ENCODE results near the gene CHM. TPM values are rescaled to one million over a fixed set of nuclear protein-coding genes. Genes with fewer than 3 reads are reported as not detected.
"Not testable (repeated sequence)": the region's sequence is repeated elsewhere in the genome, so short reads cannot be mapped to it uniquely, and the experiment has no call there.

Gene CHM
- total RNA-seq, 4 donors from 2014 or later = 6.2 to 23.2 (median 10.3) TPM

DNA sequence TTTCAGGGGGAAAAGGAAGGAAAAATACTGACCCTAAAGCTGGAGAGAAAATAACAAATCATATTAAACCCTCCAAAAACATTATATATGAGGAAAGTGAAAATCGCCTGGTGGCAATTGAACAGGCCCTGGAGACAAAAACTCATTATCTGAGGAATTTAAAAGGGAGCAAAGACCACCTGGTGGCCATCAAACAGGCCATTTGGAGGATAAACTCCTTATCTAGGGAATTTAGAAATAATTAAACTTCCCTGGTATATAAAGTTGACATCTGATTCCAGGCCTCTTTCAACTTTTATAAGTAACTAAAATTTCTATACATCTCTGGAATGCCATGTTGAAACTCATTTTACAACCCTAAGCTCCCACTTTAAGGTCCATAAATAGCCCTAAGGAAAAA lies 35.2 kb downstream of the CHM start:
- Histone ChIP-seq H3K27ac (no peak overlapping the region), H3K36me3 (no peaks in the 10 kb centered on the region), H3K4me3 (no peak overlapping the region), H3K27me3 (no peaks in the 10 kb centered on the region), H3K9me3 (no peaks in the 10 kb centered on the region), H3K4me1 (no peaks in the 10 kb centered on the region)
- TF ChIP-seq POLR2A (IDR thresholded peaks at IDR 0.05) = no peak
- TF ChIP-seq, protein P1, sequence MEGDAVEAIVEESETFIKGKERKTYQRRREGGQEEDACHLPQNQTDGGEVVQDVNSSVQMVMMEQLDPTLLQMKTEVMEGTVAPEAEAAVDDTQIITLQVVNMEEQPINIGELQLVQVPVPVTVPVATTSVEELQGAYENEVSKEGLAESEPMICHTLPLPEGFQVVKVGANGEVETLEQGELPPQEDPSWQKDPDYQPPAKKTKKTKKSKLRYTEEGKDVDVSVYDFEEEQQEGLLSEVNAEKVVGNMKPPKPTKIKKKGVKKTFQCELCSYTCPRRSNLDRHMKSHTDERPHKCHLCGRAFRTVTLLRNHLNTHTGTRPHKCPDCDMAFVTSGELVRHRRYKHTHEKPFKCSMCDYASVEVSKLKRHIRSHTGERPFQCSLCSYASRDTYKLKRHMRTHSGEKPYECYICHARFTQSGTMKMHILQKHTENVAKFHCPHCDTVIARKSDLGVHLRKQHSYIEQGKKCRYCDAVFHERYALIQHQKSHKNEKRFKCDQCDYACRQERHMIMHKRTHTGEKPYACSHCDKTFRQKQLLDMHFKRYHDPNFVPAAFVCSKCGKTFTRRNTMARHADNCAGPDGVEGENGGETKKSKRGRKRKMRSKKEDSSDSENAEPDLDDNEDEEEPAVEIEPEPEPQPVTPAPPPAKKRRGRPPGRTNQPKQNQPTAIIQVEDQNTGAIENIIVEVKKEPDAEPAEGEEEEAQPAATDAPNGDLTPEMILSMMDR (IDR thresholded peaks at IDR 0.05) = no peak
- no peak for DNase-seq

- not testable (repeated sequence) for H3K9me3 ChIP-seq, H3K27ac ChIP-seq, H3K4me3 ChIP-seq, H3K27me3 ChIP-seq, DNase-seq, H3K36me3 ChIP-seq, H3K4me1 ChIP-seq
Measured at GRCh38 chrX:86009803-86010202, 37.6 kb downstream of the CHM start.

GRCh38 chrX:86007891-86008290 lies 39.5 kb downstream of the CHM start:
- H3K36me3 ChIP-seq, DNase-seq, H3K4me1 ChIP-seq, H3K27me3 ChIP-seq, H3K4me3 ChIP-seq, H3K27ac ChIP-seq, H3K9me3 ChIP-seq: not testable (repeated sequence)

DNA sequence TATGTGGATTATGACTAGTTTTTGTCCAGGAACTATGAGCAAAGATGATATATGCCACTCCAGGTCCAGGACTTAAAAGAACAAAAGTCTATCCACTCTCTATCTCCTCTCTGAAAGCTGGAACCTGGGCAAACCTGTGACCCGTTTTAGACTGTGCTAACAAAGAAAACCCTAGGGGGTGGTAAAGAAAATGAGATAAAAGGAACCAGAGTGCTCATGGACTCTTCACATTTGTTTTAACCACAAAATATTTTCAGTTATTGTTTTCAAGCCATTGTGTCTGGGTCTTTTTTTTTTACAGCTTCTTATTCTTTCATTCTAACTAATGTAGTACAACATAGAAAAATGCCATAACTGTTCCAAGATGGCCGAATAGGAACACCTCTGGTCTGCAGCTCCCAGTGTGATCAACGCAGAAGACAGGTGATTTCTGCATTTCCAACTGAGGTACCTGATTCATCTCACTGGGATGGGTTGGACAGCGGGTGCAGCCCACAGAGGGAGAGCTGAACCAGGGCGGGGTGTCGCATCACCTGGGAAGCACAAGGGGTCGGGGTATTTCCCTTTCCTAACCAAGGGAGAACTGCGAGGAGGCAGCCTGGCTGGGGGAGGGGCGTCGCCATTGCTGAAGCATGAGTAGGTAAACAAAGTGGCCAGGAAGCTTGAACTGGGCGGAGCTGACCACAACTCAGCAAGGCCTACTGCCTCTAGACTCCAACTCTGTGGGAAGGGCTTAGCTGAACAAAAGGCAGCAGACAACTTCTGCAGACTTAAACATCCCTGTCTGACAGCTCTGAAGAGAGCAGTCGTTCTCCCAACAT lies 45.1 kb downstream of the CHM start:
- DNase-seq = peak; percentile 35 to 61 (median 49)
- Histone ChIP-seq H3K27me3 (no peaks in the 10 kb centered on the region), H3K4me3 (no peak overlapping the region), H3K4me1 (no peaks in the 10 kb centered on the region), H3K27ac (no peak overlapping the region), H3K9me3 (no peaks in the 10 kb centered on the region), H3K36me3 (no peaks in the 10 kb centered on the region)
- no peak for TF ChIP-seq POLR2A (IDR thresholded peaks at IDR 0.05)

- Histone ChIP-seq H3K36me3 (no peaks in the 10 kb centered on the region), H3K9me3 (no peaks in the 10 kb centered on the region), H3K27ac (no peak overlapping the region), H3K4me1 (no peaks in the 10 kb centered on the region), H3K27me3 (no peaks in the 10 kb centered on the region), H3K4me3 (no peak overlapping the region)
- no peak for TF ChIP-seq POLR2A (IDR thresholded peaks at IDR 0.05)
- TF ChIP-seq, protein P1 (IDR thresholded peaks at IDR 0.05) = no peak
- no peak for DNase-seq
Measured at GRCh38 chrX:85998954-85999353, 48.4 kb downstream of the CHM start.

GRCh38 chrX:85996555-85996954 lies 50.8 kb downstream of the CHM start:
- H3K9me3 ChIP-seq = no peaks in the 10 kb centered on the region
- H3K4me3 ChIP-seq = no peak overlapping the region
- H3K36me3 ChIP-seq = no peaks in the 10 kb centered on the region
- H3K27me3 ChIP-seq = no peaks in the 10 kb centered on the region
- H3K27ac ChIP-seq = no peak overlapping the region
- TF ChIP-seq, protein P1 (IDR thresholded peaks at IDR 0.05) = no peak
- no peak for TF ChIP-seq POLR2A (IDR thresholded peaks at IDR 0.05)
- H3K4me1 ChIP-seq = no peaks in the 10 kb centered on the region
- DNase-seq = no peak

DNA sequence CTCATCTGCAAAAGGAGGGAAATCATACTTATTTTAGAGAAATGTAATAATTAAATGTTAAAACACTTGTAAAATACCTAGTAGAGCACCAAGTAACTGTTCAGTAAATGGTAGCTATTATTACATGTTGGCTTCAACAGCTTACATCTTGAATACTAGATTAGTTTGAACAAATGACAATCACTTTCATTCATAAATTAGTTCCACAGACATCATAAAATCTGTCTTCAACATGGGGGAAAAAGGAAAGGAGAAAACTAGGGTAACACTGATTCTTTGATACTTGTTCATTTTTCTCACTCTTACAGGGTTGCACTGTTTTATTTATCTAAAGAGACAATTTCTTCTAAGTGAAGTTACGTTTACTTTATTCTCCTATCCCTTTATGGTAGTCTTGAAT lies 51.7 kb downstream of the CHM start:
- Histone ChIP-seq H3K27me3 (no peaks in the 10 kb centered on the region), H3K4me3 (no peak overlapping the region), H3K9me3 (no peaks in the 10 kb centered on the region), H3K4me1 (no peaks in the 10 kb centered on the region), H3K36me3 (no peaks in the 10 kb centered on the region), H3K27ac (no peak overlapping the region)
- no peak for DNase-seq
- TF ChIP-seq, protein P1 (IDR thresholded peaks at IDR 0.05) = no peak
- no peak for TF ChIP-seq POLR2A (IDR thresholded peaks at IDR 0.05)

All from Peyer's patch (tissue), 4 donors.